GM10248 (cell line): ENCODE data around the gene RAD51B.

Experiments
- CTCF ChIA-PET: fragments of 300-600 bp; sonication (Branson Sonifier 250); formaldehyde crosslinking; extraction: SDS; loops from one replicate; lab custom pipeline; 2021; ENCODE audit warnings: antibody characterized with exemption; lab: Yijun Ruan, JAX
- POLR2A ChIA-PET: fragments of 350-650 bp; sonication (Branson Sonifier 250); formaldehyde crosslinking; extraction: SDS; loops from one replicate; lab custom pipeline; 2020; ENCODE audit warnings: antibody characterized with exemption; lab: Yijun Ruan, JAX
- DNase-seq: peaks from one replicate; pipeline ENCODE4 v3.0.0; 2012; ENCODE audit errors: extremely low spot score
- CTCF ChIP-seq: IDR thresholded peaks from 2 replicates; pipeline ENCODE4 v1.5.1; 2012; ENCODE audit warnings: mild to moderate bottlenecking, low read depth; ENCODE audit errors: extremely low read depth, missing control alignments, control extremely low read depth

The RAD51B gene

GRCh38 chr14:68312300-68312699 is 492.7 kb downstream of the RAD51B start:
- POLR2A ChIA-PET, result interaction anchor here (1.6 kb wide), 1 partner anchor 63 kb away, joined by 3 read pairs; no protein-coding TSS in a partner anchor
- TF ChIP-seq CTCF, result no peak
- CTCF ChIA-PET, result interaction anchor here (1.0 to 2.2 kb wide), 3 partner anchors 25 to 478 kb away, joined by 3 to 4 read pairs (median 3); no protein-coding TSS in a partner anchor
- DNase-seq, result no peak

- peak; percentile 67 for DNase-seq
- ChIA-PET POLR2A (interaction anchor here (1.6 kb wide), 1 partner anchor 62 kb away, joined by 3 read pairs; no protein-coding TSS in a partner anchor), CTCF (interaction anchor here (0.8 to 2.6 kb wide), 14 partner anchors 9 to 504 kb away, joined by 3 to 9 read pairs (median 3); no protein-coding TSS in a partner anchor)
- TF ChIP-seq CTCF, result no peak
Measured at GRCh38 chr14:68312884-68313610, 493.5 kb downstream of the RAD51B start.

GRCh38 chr14:68314642-68315041 is 495.1 kb downstream of the RAD51B start:
- ChIA-PET CTCF (interaction anchor here (0.8 to 2.8 kb wide), 9 partner anchors 11 to 370 kb away, joined by 3 to 11 read pairs (median 4); no protein-coding TSS in a partner anchor), POLR2A (no interaction called here)
- no peak for TF ChIP-seq CTCF
- DNase-seq, result no peak

- ChIA-PET POLR2A (no interaction called here), CTCF (interaction anchor here (0.8 to 2.8 kb wide), 7 partner anchors 11 to 75 kb away, joined by 3 to 11 read pairs (median 4); no protein-coding TSS in a partner anchor)
- no peak for DNase-seq
- TF ChIP-seq CTCF, result no peak
Measured at GRCh38 chr14:68315081-68315480, 495.5 kb downstream of the RAD51B start.

GRCh38 chr14:68316078-68316868 is 496.7 kb downstream of the RAD51B start:
- POLR2A ChIA-PET, result no interaction called here
- no peak for TF ChIP-seq CTCF
- DNase-seq, result no peak
- CTCF ChIA-PET, result interaction anchor here (1.7 to 2.8 kb wide), 2 partner anchors 12 to 28 kb away, joined by 4 to 11 read pairs; no protein-coding TSS in a partner anchor

GRCh38 chr14:68317239-68317638 is 497.7 kb downstream of the RAD51B start:
- TF ChIP-seq CTCF, result no peak
- no peak for DNase-seq
- CTCF ChIA-PET, result no interaction called here
- POLR2A ChIA-PET, result no interaction called here
